ENCODE results near the gene GDPD3. TPM values are rescaled to one million over a fixed set of nuclear protein-coding genes. Genes with fewer than 3 reads are reported as not detected.

The GDPD3 gene
- total and polyA plus RNA-seq, 5 donors from 2014 or later, result 0.13 to 26.7 (median 0.28) TPM; not detected in 2

DNA sequence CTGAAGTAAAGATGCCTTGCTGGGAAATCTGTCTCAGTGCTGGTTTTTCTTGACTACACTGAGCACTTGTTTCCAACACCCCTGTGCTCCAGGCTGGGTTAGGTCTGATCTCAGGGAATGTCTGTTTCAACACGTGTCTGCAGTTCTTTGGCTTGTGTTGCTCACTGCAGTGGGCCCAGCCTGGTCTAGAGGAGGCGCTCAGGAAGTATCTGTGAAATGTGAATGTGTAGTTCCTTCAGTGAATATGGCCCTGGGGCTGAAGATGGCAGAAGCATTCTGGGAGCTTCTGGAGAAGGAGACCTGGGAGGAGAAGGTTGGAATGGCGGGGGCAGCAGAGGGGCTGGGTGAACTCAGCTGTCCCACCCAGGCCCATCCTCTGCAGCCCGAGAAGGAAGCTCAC is 9.2 kb downstream of the GDPD3 start:
- Mint-ChIP-seq H3K9me3 (no peaks in the 10 kb centered on the region), H3K27ac (no peak overlapping the region), H3K4me1 (peaks cover 0 to 4% (median 3%) of the 10 kb centered on the region in 4 donors), H3K4me3 (no peak overlapping the region), H3K36me3 (peaks cover 20% of the 10 kb centered on the region), H3K27me3 (no peaks in the 10 kb centered on the region)
- Histone ChIP-seq H3K36me3 (ENCODE audit: control insufficient read depth, insufficient read depth, low read length) (peaks cover 18% of the 10 kb centered on the region), H3K27ac (ENCODE audit: insufficient read depth, low read length, poor library complexity, severe bottlenecking) (no peak overlapping the region), H3K27me3 (ENCODE audit: control insufficient read depth, insufficient read depth, low read length) (no peaks in the 10 kb centered on the region), H3K9me3 (ENCODE audit: control insufficient read depth in 2 of 2, low read length in 2 of 2) (no peaks in the 10 kb centered on the region), H3K4me1 (ENCODE audit: control insufficient read depth, insufficient read depth, low read length, poor library complexity, severe bottlenecking) (no peaks in the 10 kb centered on the region), H3K4me3 (ENCODE audit: low read depth, low read length) (no peak overlapping the region)
- no peak for ATAC-seq (ENCODE audit: low read depth in 2 of 2)
- no peak for DNase-seq

DNA sequence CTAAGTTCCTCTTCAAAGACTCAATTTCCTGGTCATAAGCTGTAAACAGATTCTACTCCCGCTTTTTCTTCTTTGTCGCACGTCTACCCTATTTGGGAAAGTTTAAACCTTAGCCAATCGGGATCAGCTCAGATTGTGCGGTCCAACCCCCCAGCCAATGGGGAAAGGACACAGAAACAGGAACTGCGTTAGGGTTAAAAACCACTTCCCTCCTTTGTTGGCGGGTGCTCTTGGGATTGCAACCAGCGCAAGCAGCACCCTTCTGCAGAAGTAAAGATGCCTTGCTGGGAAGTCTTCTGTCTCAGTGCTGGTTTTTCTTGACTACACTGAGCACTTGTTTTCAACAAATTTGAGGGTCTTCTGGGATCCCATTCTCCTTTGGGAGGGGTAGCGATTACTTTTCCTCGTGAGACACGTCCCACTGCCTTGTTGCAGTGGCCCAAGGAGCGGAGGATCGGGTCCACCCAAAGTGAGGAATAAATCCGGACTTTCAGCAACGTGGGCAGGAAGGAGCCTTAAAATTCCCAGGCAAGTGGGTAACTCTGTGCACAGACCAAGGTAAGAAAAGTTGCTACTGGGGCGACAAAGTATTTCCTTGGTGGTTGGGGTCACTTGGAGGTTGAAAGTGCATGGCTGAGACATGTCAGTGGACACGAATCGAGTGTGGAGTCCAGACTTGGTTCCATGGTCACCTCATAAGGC is 16.3 kb downstream of the GDPD3 start:
- peaks cover 8 to 29% (median 20%) of the 10 kb centered on the region in 4 donors for H3K4me1 Mint-ChIP-seq
- peaks cover 13% of the 10 kb centered on the region for H3K36me3 Mint-ChIP-seq
- no peaks in the 10 kb centered on the region for H3K27me3 Mint-ChIP-seq

DNA sequence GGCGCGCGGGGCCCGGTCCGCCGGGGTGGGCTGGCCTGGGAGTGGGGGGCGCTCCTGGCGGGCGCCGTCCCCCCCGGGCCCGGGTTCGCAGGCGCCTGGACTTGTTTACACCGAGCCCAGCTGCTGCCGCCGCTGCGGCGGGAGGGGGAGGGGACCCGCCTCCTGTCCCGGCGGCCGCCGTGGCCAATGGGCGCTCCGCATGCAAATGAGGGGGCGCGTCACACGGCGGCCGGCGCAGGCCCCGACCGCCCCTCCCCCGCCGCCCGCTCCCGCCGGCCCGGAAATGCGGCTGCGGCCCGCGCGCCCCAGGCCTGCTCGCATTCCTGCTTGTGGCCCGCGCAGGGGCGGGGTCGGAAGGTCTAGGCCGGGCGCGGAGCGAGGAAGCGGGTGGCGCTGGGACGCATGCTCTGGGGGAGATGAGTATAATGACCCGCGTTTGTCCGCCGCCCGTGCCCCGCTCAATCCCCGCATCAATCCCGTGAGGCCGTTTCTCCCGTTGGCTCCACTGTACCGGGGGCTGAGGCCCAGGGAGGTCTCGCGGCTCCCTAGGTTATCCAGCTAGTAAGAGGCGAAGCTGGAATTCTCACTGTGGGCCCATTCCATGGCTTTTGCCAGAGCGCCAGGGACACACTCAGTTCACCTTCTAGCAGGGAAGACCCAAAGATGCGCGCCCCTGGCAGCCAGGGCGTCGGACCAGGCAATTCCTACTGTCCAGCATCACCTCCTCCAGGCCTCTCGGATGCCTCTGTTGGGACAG is 17.1 kb downstream of the GDPD3 start, which contains the start of gene YPEL3:
YPEL3 (minus strand) TSS at position 109 of the 757 bp plus-strand sequence. CDS start 731 bp downstream, outside the sequence.
- Mint-ChIP-seq H3K4me1 (peaks cover 8 to 36% (median 22%) of the 10 kb centered on the region in 4 donors), H3K27me3 (no peaks in the 10 kb centered on the region), H3K4me3 (peak within 1 kb of the TSS; percentile 90 to 98 (median 90)), H3K36me3 (peaks cover 13% of the 10 kb centered on the region), H3K9me3 (peaks cover 0 to 21% (median 3%) of the 10 kb centered on the region in 7 donors), H3K27ac (peak within 1 kb of the TSS; percentile 89 to 95 (median 90))
- Histone ChIP-seq H3K27ac (ENCODE audit: insufficient read depth, low read length, poor library complexity, severe bottlenecking) (peak within 1 kb of the TSS; percentile 83), H3K27me3 (ENCODE audit: control insufficient read depth, insufficient read depth, low read length) (no peaks in the 10 kb centered on the region), H3K4me1 (ENCODE audit: control insufficient read depth, insufficient read depth, low read length, poor library complexity, severe bottlenecking) (peaks cover 40% of the 10 kb centered on the region), H3K4me3 (ENCODE audit: low read depth, low read length) (peak within 1 kb of the TSS; percentile 73), H3K9me3 (ENCODE audit: control insufficient read depth in 2 of 2, low read length in 2 of 2) (peaks cover 10 to 22% of the 10 kb centered on the region in 2 experiments), H3K36me3 (ENCODE audit: control insufficient read depth, insufficient read depth, low read length) (peaks cover 14% of the 10 kb centered on the region)
- DNase-seq (peak; percentile 87 to 93 (median 88)), ATAC-seq (ENCODE audit: low read depth in 2 of 2) (peak; percentile 60 to 67)

More for the DNA sequence above, 16.3 kb downstream of the GDPD3 start:
- Histone ChIP-seq H3K36me3 (ENCODE audit: control insufficient read depth, insufficient read depth, low read length) (peaks cover 14% of the 10 kb centered on the region), H3K4me3 (ENCODE audit: low read depth, low read length) (no peak overlapping the region), H3K27ac (ENCODE audit: insufficient read depth, low read length, poor library complexity, severe bottlenecking) (peak overlapping the region; percentile 83), H3K9me3 (ENCODE audit: control insufficient read depth in 2 of 2, low read length in 2 of 2) (peaks cover 10 to 22% of the 10 kb centered on the region in 2 experiments), H3K4me1 (ENCODE audit: control insufficient read depth, insufficient read depth, low read length, poor library complexity, severe bottlenecking) (peaks cover 34% of the 10 kb centered on the region), H3K27me3 (ENCODE audit: control insufficient read depth, insufficient read depth, low read length) (no peaks in the 10 kb centered on the region)
- DNase-seq (peak in 1 of 3 donors; percentile 34), ATAC-seq (ENCODE audit: low read depth in 2 of 2) (no peak)
- Mint-ChIP-seq H3K27ac (peak overlapping the region; percentile 89 to 95 (median 89)), H3K4me3 (peak overlapping the region; percentile 84 to 91 (median 86)), H3K9me3 (peaks cover 0 to 21% (median 3%) of the 10 kb centered on the region in 7 donors)

DNA sequence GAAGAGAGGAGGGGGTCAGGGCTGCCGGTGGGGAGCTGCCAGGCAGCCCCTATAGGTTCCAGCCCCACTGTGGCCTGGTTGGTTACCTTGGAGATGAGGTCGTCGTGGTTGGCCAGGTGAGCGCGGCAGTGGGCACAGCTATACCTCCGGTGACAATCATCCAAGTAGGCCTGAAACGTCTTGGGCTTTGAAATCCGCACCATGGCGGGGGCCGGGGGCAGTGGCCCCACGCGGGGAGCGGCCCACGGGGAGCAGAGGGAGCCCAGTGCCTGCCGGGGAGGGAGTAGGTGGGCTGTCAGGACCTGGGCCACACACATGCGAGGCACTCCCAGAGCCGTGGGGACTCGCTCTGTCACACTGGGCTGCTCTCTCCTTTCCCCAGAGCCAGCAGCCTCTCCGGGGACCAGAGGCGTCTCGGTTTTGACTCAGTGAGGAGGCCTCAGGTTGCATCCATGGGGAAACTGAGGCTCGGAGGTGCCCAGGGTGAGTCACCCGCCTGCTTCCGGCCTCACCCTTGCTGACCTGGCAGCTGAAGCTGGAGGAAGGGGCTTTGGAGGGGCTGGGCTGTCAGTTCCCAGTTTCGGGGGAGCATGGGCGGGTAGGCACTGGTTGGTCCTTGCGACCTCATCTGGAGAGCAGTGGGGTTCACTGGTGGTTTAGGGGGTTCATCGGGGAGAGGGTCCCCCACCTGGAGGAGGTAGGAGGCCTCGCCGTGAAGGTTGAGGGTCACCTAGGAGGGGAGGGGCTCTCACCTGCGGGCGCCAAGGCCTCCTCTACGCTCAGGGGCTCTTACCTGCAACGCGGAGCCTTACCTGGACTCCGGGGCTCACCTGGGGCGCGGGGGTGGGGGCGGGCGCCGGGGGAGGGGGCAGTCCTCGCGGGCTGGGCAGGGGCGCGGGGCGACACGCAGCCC is 17.9 kb downstream of the GDPD3 start:
- peaks cover 0 to 21% (median 3%) of the 10 kb centered on the region in 7 donors for H3K9me3 Mint-ChIP-seq
- no peak for ATAC-seq (ENCODE audit: low read depth in 2 of 2)
- H3K27ac ChIP-seq (ENCODE audit: insufficient read depth, low read length, poor library complexity, severe bottlenecking), result peak overlapping the region; percentile 81

DNA sequence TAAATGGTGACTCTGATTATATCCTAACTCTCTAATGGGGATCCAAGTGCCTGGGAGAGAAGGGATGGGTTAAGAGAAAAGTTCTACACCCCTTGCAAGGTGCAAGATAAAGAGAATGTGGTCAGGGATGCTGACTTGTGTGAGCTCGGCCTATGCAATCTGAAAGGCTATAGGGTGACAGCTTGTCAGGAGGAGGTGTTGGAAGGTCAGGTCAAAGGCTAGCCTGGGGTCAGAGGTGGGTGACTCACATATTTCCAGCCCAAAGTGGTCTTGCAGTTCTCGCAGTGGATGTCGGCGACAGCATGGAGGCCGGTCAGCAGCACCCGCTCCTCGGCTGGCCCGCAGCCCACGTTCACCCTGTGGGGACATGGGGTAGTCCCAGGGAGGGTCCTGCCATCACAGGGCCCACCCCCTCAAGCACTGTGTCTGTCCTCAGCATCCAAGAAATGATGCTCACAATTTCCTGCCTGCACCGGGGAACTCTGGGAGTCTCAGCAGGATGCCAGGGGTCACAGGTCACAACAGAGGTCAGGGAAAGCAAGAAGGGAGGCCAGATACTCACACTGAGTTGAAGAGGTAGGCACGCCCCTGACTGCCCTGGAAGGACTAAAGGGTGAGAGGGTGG is 18.7 kb downstream of the GDPD3 start:
- no peak for ATAC-seq (ENCODE audit: low read depth in 2 of 2)
- peak overlapping the region; percentile 81 for H3K27ac ChIP-seq (ENCODE audit: insufficient read depth, low read length, poor library complexity, severe bottlenecking)
- no peaks in the 10 kb centered on the region for H3K27me3 ChIP-seq (ENCODE audit: control insufficient read depth, insufficient read depth, low read length)
- peaks cover 13% of the 10 kb centered on the region for H3K36me3 Mint-ChIP-seq
- DNase-seq, result no peak
- peak overlapping the region; percentile 73 for H3K4me3 ChIP-seq (ENCODE audit: low read depth, low read length)
- H3K36me3 ChIP-seq (ENCODE audit: control insufficient read depth, insufficient read depth, low read length), result peaks cover 14% of the 10 kb centered on the region
- peak overlapping the region; percentile 90 to 98 (median 90) for H3K4me3 Mint-ChIP-seq
- H3K9me3 Mint-ChIP-seq, result peaks cover 0 to 21% (median 3%) of the 10 kb centered on the region in 7 donors
- no peaks in the 10 kb centered on the region for H3K27me3 Mint-ChIP-seq
- H3K27ac Mint-ChIP-seq, result peak overlapping the region; percentile 85 to 90 (median 88)
- peaks cover 10 to 22% of the 10 kb centered on the region in 2 experiments for H3K9me3 ChIP-seq (ENCODE audit: control insufficient read depth in 2 of 2, low read length in 2 of 2)
- peaks cover 8 to 46% (median 24%) of the 10 kb centered on the region in 4 donors for H3K4me1 Mint-ChIP-seq
- H3K4me1 ChIP-seq (ENCODE audit: control insufficient read depth, insufficient read depth, low read length, poor library complexity, severe bottlenecking), result peaks cover 52% of the 10 kb centered on the region

More for the DNA sequence above, 17.9 kb downstream of the GDPD3 start:
- Mint-ChIP-seq H3K36me3 (peaks cover 13% of the 10 kb centered on the region), H3K4me3 (peak overlapping the region; percentile 90 to 98 (median 90)), H3K4me1 (peaks cover 8 to 39% (median 22%) of the 10 kb centered on the region in 4 donors), H3K27me3 (no peaks in the 10 kb centered on the region), H3K27ac (peak overlapping the region; percentile 85 to 93 (median 90))
- H3K36me3 ChIP-seq (ENCODE audit: control insufficient read depth, insufficient read depth, low read length), result peaks cover 14% of the 10 kb centered on the region
- peaks cover 47% of the 10 kb centered on the region for H3K4me1 ChIP-seq (ENCODE audit: control insufficient read depth, insufficient read depth, low read length, poor library complexity, severe bottlenecking)
- peak in 2 of 3 donors; percentile 18 to 33 for DNase-seq
- H3K9me3 ChIP-seq (ENCODE audit: control insufficient read depth in 2 of 2, low read length in 2 of 2), result peaks cover 10 to 22% of the 10 kb centered on the region in 2 experiments
- peak overlapping the region; percentile 73 for H3K4me3 ChIP-seq (ENCODE audit: low read depth, low read length)
- no peaks in the 10 kb centered on the region for H3K27me3 ChIP-seq (ENCODE audit: control insufficient read depth, insufficient read depth, low read length)

DNA sequence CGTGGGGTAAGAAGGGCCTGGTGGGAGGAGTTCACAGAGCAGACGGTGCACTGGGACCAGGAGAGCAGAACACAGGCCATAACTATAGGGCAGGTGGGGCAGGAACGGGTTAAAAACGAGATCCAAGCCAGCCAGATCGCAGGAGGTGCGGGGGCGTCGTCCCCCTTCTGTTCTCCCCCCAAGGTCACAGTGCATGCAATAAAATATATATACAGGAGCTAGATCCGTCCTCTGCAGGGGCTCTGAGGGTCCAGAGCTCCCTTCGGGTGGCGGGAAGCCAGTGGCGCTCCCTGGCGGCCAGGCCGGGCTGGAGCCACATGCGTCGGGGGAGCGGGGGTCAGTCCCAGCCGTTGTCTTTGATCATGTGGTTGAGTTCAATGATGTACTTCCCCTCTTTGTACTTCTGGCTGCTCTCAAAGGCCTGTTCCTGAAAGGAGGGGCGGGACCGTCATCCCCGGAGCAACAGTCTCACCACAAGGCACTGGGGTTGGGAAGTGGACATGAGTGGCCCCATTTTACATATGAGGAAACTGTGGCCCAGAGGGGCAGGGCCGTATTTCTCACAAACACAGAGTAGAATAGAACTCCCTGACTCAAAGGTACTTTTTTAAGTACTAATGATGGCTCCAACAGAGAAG is 20.8 kb downstream of the GDPD3 start:
- Histone ChIP-seq H3K27me3 (ENCODE audit: control insufficient read depth, insufficient read depth, low read length) (no peaks in the 10 kb centered on the region), H3K4me3 (ENCODE audit: low read depth, low read length) (peak overlapping the region; percentile 65)
- peak overlapping the region; percentile 88 to 90 (median 90) for H3K4me3 Mint-ChIP-seq

More for the DNA sequence above, 20.8 kb downstream of the GDPD3 start:
- Mint-ChIP-seq H3K27ac (peak overlapping the region; percentile 84 to 97 (median 96)), H3K27me3 (no peaks in the 10 kb centered on the region), H3K4me1 (peaks cover 8 to 59% (median 24%) of the 10 kb centered on the region in 4 donors), H3K9me3 (peaks cover 0 to 11% (median 0%) of the 10 kb centered on the region in 7 donors), H3K36me3 (peaks cover 15% of the 10 kb centered on the region)
- DNase-seq (peak; percentile 53 to 77 (median 57)), ATAC-seq (ENCODE audit: low read depth in 2 of 2) (peak; percentile 5 to 6)
- Histone ChIP-seq H3K27ac (ENCODE audit: insufficient read depth, low read length, poor library complexity, severe bottlenecking) (peak overlapping the region; percentile 81), H3K9me3 (ENCODE audit: control insufficient read depth in 2 of 2, low read length in 2 of 2) (peaks cover under 1 to 11% of the 10 kb centered on the region in 2 experiments), H3K4me1 (ENCODE audit: control insufficient read depth, insufficient read depth, low read length, poor library complexity, severe bottlenecking) (peaks cover 52% of the 10 kb centered on the region), H3K36me3 (ENCODE audit: control insufficient read depth, insufficient read depth, low read length) (peaks cover 14% of the 10 kb centered on the region)

Measured in CD4-positive, CD25-positive, alpha-beta regulatory T cell (primary cell).